Measurements from ENCODE around the gene ARHGAP31. TPM values are rescaled to one million over a fixed set of nuclear protein-coding genes. Genes with fewer than 3 reads are reported as not detected.
"Not testable (repeated sequence)": the region's sequence is repeated elsewhere in the genome, so short reads cannot be mapped to it uniquely, and the experiment has no call there.

ARHGAP31 gene
- total RNA-seq, 1 donor from 2014 or later = 3.7 TPM

- not testable (repeated sequence) for DNase-seq
These were observed 26.6 kb downstream of the ARHGAP31 start for GRCh38 chr3:119320785-119321184.

- no peak for DNase-seq
These were observed 28.0 kb downstream of the ARHGAP31 start for GRCh38 chr3:119322021-119322834.

- DNase-seq = peak; percentile 73
These were observed 28.9 kb downstream of the ARHGAP31 start for GRCh38 chr3:119322835-119323722.

GRCh38 chr3:119323723-119324085, 29.5 kb downstream of the ARHGAP31 start:
- DNase-seq = no peak

GRCh38 chr3:119324899-119325298, 30.7 kb downstream of the ARHGAP31 start:
- no peak for DNase-seq

- no peak for DNase-seq
These were observed 32.8 kb downstream of the ARHGAP31 start for GRCh38 chr3:119326976-119327375.

- DNase-seq = peak; percentile 43
These were observed 35.4 kb downstream of the ARHGAP31 start for GRCh38 chr3:119329551-119329950.

- no peak for DNase-seq
These were observed 36.0 kb downstream of the ARHGAP31 start for GRCh38 chr3:119330181-119330580.

- no peak for DNase-seq
These were observed 36.7 kb downstream of the ARHGAP31 start for GRCh38 chr3:119330858-119331257.

GRCh38 chr3:119331661-119332060, 37.5 kb downstream of the ARHGAP31 start:
- no peak for DNase-seq

- DNase-seq = no peak
These were observed 39.8 kb downstream of the ARHGAP31 start for GRCh38 chr3:119333773-119334509.

- DNase-seq = no peak
These were observed 42.6 kb downstream of the ARHGAP31 start for GRCh38 chr3:119336823-119337222.

- DNase-seq = not testable (repeated sequence)
These were observed 43.2 kb downstream of the ARHGAP31 start for GRCh38 chr3:119337407-119337806.

- DNase-seq = no peak
These were observed 44.6 kb downstream of the ARHGAP31 start for GRCh38 chr3:119338754-119339153.

GRCh38 chr3:119340014-119340413, 45.8 kb downstream of the ARHGAP31 start:
- DNase-seq = no peak

- no peak for DNase-seq
These were observed 46.3 kb downstream of the ARHGAP31 start for GRCh38 chr3:119340446-119340845.

GRCh38 chr3:119342176-119342575, 48.0 kb downstream of the ARHGAP31 start:
- DNase-seq = no peak

- DNase-seq = no peak
These were observed 49.5 kb downstream of the ARHGAP31 start for GRCh38 chr3:119343719-119344118.

- no peak for DNase-seq
These were observed 51.9 kb downstream of the ARHGAP31 start for GRCh38 chr3:119346076-119346496.

GRCh38 chr3:119347036-119347435, 52.9 kb downstream of the ARHGAP31 start:
- DNase-seq = no peak

GRCh38 chr3:119349354-119350041, 55.3 kb downstream of the ARHGAP31 start:
- DNase-seq = no peak

- no peak for DNase-seq
These were observed 55.9 kb downstream of the ARHGAP31 start for GRCh38 chr3:119350114-119350513.
